ENCODE data around the gene JADE2.
"Not testable (repeated sequence)": the region's sequence is repeated elsewhere in the genome, so short reads cannot be mapped to it uniquely, and the experiment has no call there.

Gene JADE2

DNA sequence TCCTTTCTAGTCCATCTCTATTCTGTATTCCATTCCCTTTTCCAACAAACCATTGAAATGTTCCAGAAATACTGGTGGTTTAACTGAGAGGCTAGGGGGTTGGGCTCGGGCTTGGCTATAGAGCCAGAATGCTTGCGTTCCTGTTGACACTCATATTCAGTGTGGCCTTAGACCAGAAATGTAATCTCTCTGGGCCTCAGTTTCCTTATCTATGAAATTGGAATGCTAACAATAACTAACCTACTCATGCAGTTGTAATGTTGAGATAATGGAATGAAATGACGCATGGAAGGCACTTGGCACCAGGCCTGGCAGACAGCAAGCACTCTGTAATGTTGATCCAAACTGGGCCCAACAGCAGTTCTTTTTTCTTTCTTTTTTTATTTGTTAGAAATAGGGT is 26.8 kb downstream of the JADE2 start:
- no peak for DNase-seq (ENCODE audit: low read depth in 2 of 2)

DNA sequence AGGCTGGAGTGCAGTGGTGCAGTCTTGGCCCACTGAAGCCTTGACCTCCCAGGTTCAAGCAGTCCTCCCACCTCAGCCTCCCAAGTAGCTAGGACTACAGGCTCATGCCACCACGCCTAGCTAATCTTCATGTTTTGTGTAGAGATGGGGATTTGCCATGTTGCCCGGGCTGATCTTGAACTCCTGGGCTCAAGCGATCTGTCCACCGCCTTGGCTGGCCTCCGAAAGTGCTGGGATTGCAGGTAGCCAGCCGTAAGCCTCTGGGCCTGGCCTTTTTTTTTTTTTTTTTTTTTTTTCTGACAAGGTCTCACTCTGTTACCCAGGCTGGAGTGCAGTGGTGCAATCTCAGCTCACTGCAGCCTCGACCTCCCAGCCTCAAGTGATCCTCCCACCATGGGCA is 27.2 kb downstream of the JADE2 start:
- DNase-seq (ENCODE audit: low read depth in 2 of 2), result not testable (repeated sequence)

DNA sequence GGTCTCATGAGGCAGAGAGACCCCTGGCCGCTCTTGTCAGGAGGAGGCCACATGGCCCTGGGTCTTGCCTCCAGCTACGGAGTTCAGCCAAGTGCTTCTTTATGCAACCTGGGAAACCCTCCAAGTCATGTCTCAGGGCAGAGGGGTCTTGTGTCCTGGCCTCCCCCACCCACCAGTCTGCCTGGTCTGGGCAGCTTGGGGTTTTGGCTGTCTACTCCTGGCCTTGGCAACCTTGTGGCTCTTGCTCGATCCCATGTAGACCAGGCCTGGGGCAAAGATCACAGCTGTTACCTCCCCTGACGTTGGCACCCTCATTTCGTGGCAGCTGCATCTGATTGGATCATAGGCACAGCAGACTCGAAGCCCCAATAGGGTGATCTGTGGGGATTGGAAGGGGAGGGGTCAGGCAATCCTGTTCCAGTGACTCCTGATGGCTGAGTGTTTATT is 28.4 kb downstream of the JADE2 start:
- no peak for DNase-seq (ENCODE audit: low read depth in 2 of 2)

DNA sequence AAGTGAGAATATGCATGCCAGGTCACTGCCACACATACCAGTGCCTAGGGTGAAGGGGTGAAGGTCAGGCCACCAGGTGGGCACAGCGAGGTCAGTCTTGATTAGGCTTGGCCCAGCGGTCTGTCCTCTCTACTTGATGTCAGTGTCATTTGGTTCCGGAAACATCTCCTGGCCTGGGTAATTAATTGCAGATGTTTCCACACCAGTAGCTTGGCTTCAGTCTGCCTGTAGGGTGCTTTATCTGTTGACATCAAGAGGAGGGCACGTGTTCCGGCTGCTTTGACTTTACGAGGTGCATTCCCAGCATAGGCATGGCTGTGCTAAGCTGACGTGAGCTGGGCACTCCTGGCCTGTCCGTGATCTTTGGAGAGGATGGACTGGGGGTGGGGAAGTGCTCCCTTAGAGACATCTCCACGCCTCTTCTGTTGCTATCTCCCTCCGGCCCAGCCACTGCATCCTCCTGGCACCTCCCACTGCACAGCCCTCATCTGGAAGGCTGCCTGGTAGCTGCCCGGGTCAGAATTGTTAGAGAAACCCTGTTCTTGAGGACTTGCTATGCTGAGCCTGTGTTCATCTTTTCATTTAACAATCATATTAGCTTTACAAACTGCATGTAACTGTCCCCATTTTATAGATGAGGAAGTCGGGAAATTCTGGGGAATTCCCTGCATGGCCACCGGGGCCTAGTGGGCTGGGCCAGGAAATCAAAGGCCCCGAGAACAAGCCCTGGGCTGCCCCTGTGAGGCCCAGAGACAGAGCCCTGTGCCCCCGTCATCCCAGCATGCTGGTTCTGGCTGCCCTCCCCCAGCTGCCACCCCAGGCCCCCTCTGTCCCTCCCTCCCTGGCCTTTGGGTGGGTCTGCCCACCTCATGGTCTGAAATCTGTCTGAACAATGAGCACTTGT is 29.1 kb downstream of the JADE2 start:
- DNase-seq (ENCODE audit: low read depth in 2 of 2), result peak; percentile 17 to 46

DNA sequence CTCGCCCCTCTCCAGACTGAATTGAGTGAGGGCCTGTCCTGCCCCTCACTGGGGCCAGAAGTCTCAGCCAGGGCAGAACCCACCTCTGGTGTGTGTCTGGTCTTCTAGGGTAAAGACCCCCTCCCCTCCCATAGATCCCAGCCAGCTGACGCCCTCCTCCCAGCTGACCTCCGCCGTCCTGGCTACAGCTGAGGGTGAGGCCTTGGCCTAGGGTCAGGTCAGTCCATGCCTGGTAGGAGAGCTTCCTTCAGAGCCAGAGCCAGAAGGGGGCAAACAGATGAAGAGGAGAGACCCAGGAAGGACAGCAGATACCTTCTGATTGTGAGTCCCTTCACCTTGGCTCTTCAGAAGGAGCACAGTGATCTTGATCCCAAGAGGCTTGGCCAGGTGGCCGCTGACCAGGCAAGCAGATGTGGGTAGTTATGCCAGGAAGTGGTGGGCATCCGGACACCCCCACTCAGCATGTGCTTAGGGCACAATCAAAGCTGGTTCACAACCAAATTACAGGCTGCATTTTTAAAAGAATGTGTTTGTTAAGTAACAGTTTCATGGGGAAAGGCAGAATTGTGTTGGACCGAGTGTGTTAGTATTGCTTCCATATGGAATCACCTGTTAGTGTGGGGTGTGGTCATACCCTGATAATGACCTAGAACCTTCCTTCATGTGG is 29.9 kb downstream of the JADE2 start:
- no peak for DNase-seq (ENCODE audit: low read depth in 2 of 2)

DNA sequence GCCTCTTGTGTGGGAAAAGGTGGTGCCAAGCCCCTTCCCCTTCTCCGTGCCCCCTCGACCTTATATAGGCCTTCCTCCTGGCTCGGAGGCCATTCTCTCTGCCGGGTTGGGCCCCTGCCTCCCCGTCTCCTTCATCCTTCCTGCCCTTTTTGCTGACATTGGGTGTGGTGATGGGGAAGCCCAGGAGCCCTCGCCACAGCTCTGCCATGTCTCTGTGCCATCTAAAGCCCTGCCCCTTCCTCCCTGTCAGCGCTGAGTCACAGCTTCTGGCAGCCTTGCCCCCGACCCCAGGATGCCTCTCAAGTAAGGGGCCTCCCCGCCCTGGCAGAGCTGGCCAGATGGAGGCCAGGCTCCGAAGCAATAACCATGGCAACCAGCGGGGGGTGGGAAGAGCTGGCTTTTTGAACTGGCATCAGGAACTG is 30.4 kb downstream of the JADE2 start:
- peak; percentile 77 to 80 for DNase-seq (ENCODE audit: low read depth in 2 of 2)

DNA sequence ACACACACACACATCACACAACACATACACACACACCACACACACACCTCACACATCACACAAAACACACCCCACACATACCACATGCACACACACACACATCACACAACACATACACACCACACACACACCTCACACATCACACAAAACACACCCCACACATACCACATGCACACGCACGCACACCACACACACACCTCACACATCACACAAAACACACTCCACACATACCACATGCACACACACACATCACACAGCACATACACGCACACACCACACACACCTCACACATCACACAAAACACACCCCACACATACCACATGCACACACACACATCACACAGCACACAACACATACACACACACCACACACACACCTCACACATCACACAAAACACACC is 31.1 kb downstream of the JADE2 start:
- DNase-seq (ENCODE audit: low read depth in 2 of 2), result not testable (repeated sequence)

DNA sequence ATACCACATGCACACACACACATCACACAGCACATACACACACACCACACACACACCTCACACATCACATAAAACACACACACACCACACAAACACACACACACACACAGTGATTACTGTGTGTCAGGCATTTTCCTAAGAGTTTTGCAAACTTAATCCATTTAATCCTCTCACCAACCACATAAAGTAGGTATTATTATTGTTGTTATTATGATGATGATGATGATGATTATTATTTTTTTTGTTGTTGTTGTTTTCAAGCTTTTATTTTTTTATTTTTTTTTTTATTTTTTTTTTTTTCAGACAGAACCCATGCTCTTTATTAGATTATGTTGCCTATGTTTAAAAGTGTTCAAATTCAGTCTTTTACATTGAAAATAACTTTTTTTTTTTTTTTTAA is 31.5 kb downstream of the JADE2 start:
- DNase-seq (ENCODE audit: low read depth in 2 of 2), result no peak

DNA sequence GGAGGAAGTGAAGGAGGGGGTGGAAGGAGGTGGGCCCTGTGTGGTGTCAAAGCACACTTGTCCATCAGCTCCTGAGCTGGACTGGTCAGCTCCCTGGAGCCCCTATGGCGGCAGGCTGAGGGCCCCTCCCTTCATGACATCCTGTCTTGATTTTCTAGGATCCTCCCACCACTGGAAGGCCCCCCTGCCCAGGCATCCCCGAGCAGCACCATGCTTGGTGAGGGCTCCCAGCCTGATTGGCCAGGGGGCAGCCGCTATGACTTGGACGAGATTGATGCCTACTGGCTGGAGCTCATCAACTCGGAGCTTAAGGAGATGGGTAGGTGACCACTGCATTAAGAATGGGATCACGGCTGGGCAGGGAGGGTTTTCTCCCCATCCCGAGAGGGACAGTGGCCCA is 34.2 kb downstream of the JADE2 start:
- DNase-seq (ENCODE audit: low read depth in 2 of 2), result no peak

DNA sequence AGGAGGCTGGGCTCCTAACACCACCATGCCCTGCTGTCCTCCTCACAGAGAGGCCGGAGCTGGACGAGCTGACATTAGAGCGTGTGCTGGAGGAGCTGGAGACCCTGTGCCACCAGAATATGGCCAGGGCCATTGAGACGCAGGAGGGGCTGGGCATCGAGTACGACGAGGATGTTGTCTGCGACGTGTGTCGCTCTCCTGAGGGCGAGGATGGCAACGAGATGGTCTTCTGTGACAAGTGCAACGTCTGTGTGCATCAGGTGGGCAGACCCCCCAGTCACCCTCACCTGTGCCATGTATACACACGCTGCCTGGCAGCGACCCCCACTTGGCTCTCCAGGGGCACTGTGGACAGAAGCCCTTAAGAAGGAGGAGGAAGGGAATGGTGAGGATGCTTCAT is 35.2 kb downstream of the JADE2 start:
- DNase-seq (ENCODE audit: low read depth in 2 of 2), result no peak

DNA sequence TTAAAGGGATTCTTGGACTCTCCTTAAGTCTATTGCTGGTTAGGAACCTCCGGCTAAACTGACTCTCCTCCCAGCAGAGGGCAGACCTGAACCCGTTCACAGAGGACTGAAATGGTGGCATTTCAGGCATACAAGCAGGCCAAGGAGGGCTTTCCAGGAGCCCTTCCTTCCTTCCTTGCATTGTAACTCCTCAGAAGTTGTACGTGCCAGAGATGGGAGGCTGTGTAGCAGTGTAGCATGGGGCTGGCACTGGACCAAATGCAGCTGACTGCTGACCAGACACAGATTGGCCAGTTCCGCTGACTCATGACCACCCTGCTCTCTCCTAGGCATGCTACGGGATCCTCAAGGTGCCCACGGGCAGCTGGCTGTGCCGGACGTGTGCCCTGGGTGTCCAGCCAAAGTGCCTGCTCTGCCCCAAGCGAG is 36.4 kb downstream of the JADE2 start:
- DNase-seq (ENCODE audit: low read depth in 2 of 2), result no peak

DNA sequence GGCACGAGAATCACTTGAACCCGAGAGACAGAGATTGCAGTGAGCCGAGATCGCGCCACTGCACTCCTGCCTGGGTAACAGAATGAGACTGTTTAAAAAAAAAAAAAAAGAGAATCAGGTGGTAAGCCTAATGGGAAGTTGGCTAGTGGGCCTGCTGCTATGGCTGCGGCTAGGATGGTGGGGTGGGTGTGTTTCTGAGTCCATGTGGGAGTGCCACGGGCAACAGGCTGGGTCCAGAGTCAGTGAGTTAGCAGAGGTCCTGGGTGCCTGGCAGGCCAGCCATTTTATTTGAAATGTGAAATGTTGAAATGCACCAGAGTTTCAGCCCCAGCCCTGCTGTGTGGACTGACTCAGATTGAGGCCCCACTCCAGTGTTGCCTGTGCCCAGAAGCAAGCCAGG is 37.8 kb downstream of the JADE2 start:
- DNase-seq (ENCODE audit: low read depth in 2 of 2), result no peak

DNA sequence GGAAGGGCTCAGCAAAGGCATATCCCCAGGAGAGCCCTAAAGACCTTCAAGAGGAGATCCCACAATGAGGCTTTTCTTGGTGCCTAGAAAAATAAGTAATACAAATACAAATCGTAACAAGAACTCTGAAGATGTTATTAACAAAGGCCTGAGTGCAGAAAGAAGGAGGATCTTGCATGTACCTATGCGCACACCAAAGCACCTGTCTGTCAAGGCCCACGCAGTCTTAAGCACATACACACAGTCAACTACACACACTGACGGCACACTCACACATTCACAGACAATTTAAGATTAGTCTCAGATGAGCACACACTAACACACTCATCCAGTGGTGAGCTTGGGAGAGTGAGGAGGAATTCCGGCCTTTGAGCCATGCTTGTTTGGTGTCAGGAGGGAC is 38.5 kb downstream of the JADE2 start:
- no peak for DNase-seq (ENCODE audit: low read depth in 2 of 2)

DNA sequence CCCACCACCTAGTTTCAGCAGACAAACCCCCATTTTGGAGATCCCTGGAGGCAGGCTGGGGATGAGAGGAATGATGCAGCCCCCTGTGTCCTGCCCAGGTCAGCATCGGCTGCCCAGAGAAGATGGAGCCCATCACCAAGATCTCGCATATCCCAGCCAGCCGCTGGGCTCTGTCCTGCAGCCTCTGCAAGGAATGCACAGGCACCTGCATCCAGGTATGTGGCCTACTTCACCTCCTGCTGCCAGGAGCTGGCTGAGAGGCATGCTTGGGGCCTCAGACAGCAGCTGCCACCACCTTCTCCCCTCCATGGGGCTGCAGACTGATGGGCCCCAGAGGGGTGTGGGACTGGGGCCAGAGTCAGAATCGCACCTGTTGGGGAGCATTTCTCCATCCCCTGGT is 38.9 kb downstream of the JADE2 start:
- DNase-seq (ENCODE audit: low read depth in 2 of 2), result no peak

DNA sequence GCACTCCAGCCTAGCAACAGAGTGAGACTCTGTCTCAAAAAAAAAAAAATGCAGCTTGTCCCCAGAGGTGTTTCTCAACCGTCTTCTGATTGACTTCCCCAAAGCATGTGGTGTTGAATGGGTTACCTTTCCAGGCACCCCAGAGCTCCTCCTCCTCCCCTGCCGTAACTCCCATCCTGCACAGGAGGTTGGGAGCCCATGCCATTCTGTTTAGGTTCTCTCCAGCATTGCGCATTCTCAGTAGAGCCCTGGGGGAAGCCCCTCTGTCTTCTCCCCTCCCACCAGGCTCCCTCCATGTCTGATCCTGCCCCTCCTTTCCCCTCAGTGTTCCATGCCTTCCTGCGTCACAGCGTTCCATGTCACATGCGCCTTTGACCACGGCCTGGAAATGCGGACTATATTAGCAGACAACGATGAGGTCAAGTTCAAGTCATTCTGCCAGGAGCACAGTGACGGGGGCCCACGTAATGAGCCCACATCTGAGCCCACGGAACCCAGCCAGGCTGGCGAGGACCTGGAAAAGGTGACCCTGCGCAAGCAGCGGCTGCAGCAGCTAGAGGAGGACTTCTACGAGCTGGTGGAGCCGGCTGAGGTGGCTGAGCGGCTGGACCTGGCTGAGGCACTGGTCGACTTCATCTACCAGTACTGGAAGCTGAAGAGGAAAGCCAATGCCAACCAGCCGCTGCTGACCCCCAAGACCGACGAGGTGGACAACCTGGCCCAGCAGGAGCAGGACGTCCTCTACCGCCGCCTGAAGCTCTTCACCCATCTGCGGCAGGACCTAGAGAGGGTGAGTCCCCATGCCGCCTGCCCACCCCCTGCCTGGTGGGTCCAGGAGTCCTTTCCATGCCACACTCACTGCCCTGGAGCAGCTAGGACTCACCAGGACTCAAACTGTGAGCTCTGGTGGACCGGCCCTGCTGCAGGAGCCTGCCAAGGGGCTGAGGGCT is 40.6 kb downstream of the JADE2 start:
- DNase-seq (ENCODE audit: low read depth in 2 of 2), result no peak

DNA sequence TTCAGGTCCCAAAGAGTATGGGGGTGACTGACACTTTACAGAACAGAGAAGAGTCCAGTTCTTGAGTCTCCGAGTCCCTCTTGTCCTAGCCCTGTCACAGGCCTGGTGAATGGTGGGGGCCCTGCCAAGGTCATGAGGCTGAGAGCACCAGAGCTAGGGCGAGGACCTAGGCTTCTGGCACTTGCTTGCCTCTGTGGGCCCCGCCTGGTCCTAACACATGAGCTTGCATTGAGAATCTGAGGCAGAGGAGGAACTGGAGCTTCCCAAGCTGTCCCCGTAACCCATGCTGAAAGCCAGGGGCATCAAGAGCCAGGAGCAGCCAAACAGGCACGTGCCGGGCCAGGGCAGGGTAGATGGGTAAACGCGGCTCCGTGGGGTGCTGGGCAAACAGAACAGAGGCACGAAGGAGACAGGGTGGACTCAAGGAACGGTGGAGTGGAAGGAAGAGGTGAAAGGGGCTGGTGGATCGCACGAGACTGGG is 41.3 kb downstream of the JADE2 start:
- no peak for DNase-seq (ENCODE audit: low read depth in 2 of 2)

DNA sequence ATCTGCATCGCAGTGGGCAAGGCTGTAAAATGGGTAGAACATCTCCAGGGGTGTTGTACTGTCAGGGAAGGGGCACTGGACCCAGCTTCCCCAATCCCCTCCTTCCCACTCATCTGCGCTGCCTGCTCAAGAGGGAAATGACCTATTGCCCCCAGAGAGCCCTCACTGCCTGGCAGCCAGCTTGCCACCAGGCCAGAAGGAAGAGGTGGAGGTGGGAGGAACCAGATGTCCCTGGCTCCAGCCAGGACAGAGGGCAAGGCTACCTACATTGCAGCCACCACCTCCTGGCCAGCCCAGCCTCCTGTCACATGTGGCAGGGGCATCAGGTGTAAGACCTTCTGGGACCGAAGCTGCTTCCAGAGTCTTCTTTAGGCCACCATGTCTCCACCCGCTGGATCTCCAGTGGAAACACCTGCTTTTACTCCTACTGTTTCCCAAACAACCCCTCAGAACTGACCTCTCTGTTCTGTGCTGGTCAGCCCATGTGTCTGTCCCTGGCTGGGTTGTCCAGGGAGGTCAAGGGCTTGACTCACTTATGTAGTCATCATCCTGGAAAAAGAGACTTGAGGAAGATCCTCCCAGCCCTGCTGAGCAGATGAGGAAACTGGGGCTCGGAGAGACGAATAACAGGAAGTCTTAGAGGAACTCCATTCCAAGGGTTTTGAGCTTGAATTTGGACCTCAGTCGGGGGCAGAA is 42.3 kb downstream of the JADE2 start:
- no peak for DNase-seq (ENCODE audit: low read depth in 2 of 2)

DNA sequence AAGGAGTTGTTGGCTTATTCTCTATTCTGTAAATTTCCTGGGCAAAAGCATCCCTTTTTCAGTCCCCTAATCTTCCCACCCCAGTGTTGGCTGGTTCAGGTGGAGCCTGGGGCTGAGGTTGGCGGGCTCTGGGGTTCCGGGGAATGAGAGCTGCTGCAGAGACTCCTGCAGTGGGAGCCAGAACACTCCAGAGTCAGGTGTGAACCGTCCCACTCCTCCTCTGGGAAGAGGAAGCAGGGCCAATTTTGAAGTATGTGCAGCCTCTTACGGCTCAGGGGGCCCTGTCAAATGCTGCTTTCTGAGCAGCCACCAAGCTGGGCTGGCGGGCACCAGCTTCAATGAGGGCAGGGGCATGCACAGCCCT is 42.8 kb downstream of the JADE2 start:
- no peak for DNase-seq (ENCODE audit: low read depth in 2 of 2)

DNA sequence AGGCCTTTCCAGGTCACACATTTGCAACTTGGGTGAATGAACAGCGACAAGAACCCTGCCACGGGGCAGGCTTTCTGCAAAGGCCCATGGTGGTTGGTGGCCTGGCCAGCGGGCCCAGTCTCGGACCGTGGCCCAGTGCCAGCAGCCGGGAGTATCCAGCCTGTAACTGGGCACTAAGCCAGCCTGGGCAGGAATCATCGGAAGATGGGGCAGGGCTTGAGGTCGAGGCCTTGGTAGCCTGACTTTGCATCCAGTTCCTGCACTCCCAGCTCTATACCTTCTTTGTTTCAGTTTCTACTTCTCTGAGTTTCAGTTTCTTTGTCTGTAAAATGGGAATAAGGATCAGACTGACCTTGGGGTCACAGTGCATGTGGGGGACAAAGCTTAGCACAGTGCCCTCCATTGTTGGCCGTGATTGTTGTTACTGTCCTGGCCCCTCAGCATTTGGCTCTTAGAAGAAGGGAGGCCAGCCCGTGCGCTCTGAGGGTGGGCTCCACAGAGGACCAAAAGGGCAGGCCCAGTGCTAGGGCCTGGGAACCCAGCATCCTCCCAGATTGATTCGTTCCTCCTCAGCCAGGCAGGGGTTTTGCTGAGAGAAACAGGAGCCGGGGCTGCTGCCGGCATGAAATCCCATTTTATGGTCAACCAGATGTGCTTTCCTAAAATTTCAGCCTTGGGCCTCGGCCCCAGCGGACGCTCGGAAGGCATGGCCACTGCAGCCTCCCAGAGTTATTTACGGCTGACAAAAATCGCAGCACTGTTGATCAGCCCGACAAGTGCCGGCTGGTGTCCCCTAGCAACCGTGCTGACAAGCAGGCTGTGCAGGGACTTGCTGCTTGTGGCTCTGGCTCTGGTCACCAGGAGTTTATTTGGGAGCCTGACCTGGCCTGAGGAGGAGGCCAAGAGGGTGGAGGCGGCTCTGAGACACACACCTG is 43.6 kb downstream of the JADE2 start:
- no peak for DNase-seq (ENCODE audit: low read depth in 2 of 2)

DNA sequence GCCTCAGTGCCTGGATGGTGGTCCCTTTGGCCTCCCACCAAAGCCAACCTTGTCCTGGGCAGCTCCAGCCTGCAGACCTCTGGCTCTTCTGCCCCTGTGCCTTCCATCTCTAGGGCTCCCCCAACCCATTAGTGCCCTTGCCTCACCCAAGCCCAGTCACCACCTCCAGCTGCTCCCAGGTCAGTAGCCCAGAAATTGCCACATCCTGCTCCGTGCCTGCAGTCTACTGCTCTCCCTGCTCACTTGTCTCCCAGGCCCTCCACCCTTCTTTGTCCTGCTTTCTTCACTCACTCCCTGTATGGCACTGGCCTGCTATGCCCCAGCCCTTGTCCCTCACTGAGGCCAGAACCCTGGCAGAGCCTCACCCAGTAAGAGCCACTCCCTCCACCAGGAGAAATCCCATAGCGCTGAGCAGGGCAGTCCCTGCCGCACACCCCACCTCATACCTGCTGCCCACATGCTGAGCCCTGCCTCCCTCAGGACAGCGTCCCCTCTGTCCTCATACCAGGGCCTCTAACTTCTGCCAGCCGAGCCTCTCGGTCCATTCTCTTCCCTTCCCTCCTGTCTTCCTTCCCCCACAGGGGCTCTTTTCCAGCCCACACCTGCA is 44.4 kb downstream of the JADE2 start:
- no peak for DNase-seq (ENCODE audit: low read depth in 2 of 2)

Measured in stimulated activated CD8-positive, alpha-beta memory T cell treated with anti-CD3 and anti-CD28 coated beads, Interleukin-7, amount 100 ng/mL, for 4 hours (primary cell).